HUES48 (cell line): Measurements from ENCODE around the gene CD300LG.
"Not testable (repeated sequence)": the region's sequence is repeated elsewhere in the genome, so short reads cannot be mapped to it uniquely, and the experiment has no call there.

Source experiments
- H3K27ac ChIP-seq: one replicate; pipeline ENCODE4 v1.7.0; 2013; ENCODE audit warnings: low read depth, low read length, inconsistent platforms
- H3K27me3 ChIP-seq: 2 replicates; pipeline ENCODE4 v1.6.1; 2013; ENCODE audit warnings: mild to moderate bottlenecking, low read length; ENCODE audit not compliant: control insufficient read depth, insufficient read depth
- H3K36me3 ChIP-seq: 2 replicates; pipeline ENCODE4 v1.6.1; 2013; ENCODE audit warnings: low read length; ENCODE audit not compliant: control insufficient read depth, insufficient read depth
- H3K4me1 ChIP-seq: 2 replicates; pipeline ENCODE4 v1.6.1; 2013; ENCODE audit warnings: mild to moderate bottlenecking, low read length; ENCODE audit not compliant: control insufficient read depth, insufficient read depth
- H3K4me3 ChIP-seq: 2 replicates; pipeline ENCODE4 v1.5.1; 2013; ENCODE audit warnings: mild to moderate bottlenecking, low read depth, low read length
- H3K9ac ChIP-seq: 2 replicates; pipeline ENCODE4 v1.6.1; 2013; ENCODE audit warnings: mild to moderate bottlenecking, low read depth, low read length, moderate library complexity
- H3K9me3 ChIP-seq: 2 replicates; pipeline ENCODE4 v1.6.1; 2013; ENCODE audit warnings: low read length; ENCODE audit not compliant: control insufficient read depth, insufficient read depth

Gene CD300LG

GRCh38 chr17:43869031-43869430 is 22.1 kb downstream of the CD300LG start:
- not testable (repeated sequence) for H3K4me3 ChIP-seq, H3K36me3 ChIP-seq, H3K27ac ChIP-seq, H3K9me3 ChIP-seq, H3K4me1 ChIP-seq, H3K9ac ChIP-seq, H3K27me3 ChIP-seq

DNA sequence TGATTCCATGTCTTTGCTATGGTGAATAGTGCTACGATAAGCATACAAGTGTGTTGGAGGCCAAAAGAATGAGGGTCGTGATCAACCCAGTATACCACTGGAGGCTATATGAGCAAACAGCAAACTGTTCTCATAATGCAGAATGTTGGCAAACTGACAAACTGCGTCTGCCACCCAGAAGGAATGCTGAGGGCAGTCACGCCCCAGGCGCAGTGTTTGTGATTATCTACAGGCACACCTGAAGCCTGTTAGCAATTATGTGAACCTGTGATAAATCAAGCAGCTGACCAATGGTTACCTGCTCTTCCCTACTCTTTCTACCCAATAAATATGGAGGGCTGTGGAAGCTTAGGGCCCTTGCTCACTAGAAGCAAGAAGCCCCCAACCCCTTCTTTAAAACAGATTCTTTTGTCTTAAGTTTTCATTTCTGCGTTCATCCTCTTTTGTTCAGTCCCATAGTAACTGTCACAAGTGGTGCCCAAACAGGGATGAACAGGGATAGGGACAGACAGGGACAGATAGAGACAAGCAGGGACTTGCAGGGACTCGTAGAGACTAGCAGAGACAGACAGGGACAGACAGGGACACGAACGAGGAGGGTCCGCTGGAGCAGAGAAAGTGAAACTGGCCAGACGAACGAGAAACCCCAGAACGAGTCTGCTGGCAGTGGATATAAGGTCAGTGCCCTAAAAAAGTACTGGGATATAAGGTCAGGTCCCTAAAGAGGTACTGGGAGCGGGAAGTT is 25.1 kb downstream of the CD300LG start:
- H3K27ac ChIP-seq = no peak overlapping the region
- no peaks in the 10 kb centered on the region for H3K36me3 ChIP-seq
- H3K4me1 ChIP-seq = no peaks in the 10 kb centered on the region
- no peak overlapping the region for H3K9ac ChIP-seq
- H3K27me3 ChIP-seq = no peaks in the 10 kb centered on the region; the same call in 1 of the 2 replicates
- no peak overlapping the region for H3K4me3 ChIP-seq
- no peaks in the 10 kb centered on the region for H3K9me3 ChIP-seq

GRCh38 chr17:43873091-43873490 is 26.1 kb downstream of the CD300LG start:
- Histone ChIP-seq H3K9me3 (no peaks in the 10 kb centered on the region), H3K4me3 (no peak overlapping the region), H3K9ac (no peak overlapping the region), H3K27ac (no peak overlapping the region), H3K27me3 (no peaks in the 10 kb centered on the region), H3K4me1 (no peaks in the 10 kb centered on the region), H3K36me3 (peaks cover 3% of the 10 kb centered on the region; the same call in 1 of the 2 replicates)

DNA sequence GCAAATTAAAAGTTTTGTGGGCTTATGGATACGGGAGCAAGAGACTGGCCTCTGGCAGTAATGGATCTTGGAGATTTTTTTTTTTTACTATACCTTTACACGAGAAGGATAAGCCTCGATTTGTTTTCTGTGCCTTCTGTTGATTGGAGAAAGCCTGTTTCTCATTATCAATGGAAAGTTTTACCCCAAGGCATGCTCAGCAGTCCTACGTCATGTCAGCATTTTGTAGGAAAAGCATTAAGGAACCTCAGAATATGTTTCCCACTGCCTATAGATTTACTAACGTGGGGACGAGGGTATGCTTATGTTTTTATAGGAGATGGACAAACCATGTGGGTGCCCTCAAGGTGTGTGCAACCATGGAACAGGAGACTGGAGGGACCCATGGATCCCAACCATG is 26.8 kb downstream of the CD300LG start:
- Histone ChIP-seq H3K27ac (no peak overlapping the region), H3K9me3 (no peaks in the 10 kb centered on the region), H3K4me3 (no peak overlapping the region), H3K27me3 (no peaks in the 10 kb centered on the region), H3K36me3 (peaks cover 3% of the 10 kb centered on the region; the same call in 1 of the 2 replicates), H3K9ac (no peak overlapping the region), H3K4me1 (peaks cover 2% of the 10 kb centered on the region; the same call in 1 of the 2 replicates)

DNA sequence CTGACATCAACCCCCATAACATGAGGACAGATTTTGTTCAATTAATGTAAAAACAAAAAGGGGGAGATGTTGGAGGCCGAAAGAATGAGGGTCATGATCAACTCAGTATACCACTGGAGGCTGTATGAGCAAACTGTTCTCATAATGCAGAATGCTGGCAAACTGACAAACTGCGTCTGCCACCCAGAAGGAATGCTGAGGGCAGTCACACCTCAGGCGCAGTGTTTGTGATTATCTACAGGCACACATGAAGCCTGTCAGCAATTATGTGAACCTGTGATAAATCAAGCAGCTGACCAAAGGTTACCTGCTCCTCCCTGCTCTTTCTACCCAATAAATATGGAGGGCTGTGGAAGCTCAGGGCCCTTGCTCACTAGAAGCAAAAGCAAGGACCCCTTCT is 27.3 kb downstream of the CD300LG start:
- Histone ChIP-seq H3K27ac (no peak overlapping the region), H3K36me3 (peaks cover 3% of the 10 kb centered on the region; the same call in 1 of the 2 replicates), H3K27me3 (no peaks in the 10 kb centered on the region), H3K4me3 (no peak overlapping the region), H3K4me1 (peaks cover 2% of the 10 kb centered on the region; the same call in 1 of the 2 replicates), H3K9me3 (no peaks in the 10 kb centered on the region), H3K9ac (no peak overlapping the region)

GRCh38 chr17:43875476-43876147 is 28.6 kb downstream of the CD300LG start:
- Histone ChIP-seq H3K4me3 (no peak overlapping the region), H3K27me3 (no peaks in the 10 kb centered on the region), H3K9me3 (no peaks in the 10 kb centered on the region), H3K27ac (no peak overlapping the region), H3K4me1 (peaks cover 2% of the 10 kb centered on the region; the same call in 1 of the 2 replicates), H3K36me3 (peaks cover 3% of the 10 kb centered on the region; the same call in 1 of the 2 replicates), H3K9ac (no peak overlapping the region)

GRCh38 chr17:43877031-43877430 is 30.1 kb downstream of the CD300LG start:
- no peak overlapping the region for H3K9ac ChIP-seq
- H3K4me3 ChIP-seq = no peak overlapping the region
- peaks cover 2% of the 10 kb centered on the region; the same call in 1 of the 2 replicates for H3K4me1 ChIP-seq
- peaks cover 3% of the 10 kb centered on the region; the same call in 1 of the 2 replicates for H3K36me3 ChIP-seq
- no peaks in the 10 kb centered on the region for H3K9me3 ChIP-seq
- H3K27me3 ChIP-seq = no peaks in the 10 kb centered on the region
- H3K27ac ChIP-seq = no peak overlapping the region

GRCh38 chr17:43877451-43878155 is 30.6 kb downstream of the CD300LG start:
- no peak overlapping the region for H3K9ac ChIP-seq
- no peaks in the 10 kb centered on the region for H3K27me3 ChIP-seq
- no peaks in the 10 kb centered on the region for H3K9me3 ChIP-seq
- H3K27ac ChIP-seq = no peak overlapping the region
- H3K36me3 ChIP-seq = peaks cover 3% of the 10 kb centered on the region; the same call in 1 of the 2 replicates
- peaks cover 2% of the 10 kb centered on the region; the same call in 1 of the 2 replicates for H3K4me1 ChIP-seq
- no peak overlapping the region for H3K4me3 ChIP-seq

GRCh38 chr17:43878260-43879175 is 31.5 kb downstream of the CD300LG start:
- Histone ChIP-seq H3K9ac (no peak overlapping the region), H3K36me3 (peaks cover 3% of the 10 kb centered on the region; the same call in 1 of the 2 replicates), H3K9me3 (no peaks in the 10 kb centered on the region), H3K4me1 (peaks cover 2% of the 10 kb centered on the region; the same call in 1 of the 2 replicates), H3K27ac (peak overlapping the region; percentile 3), H3K27me3 (no peaks in the 10 kb centered on the region), H3K4me3 (no peak overlapping the region)

- H3K27me3 ChIP-seq = no peaks in the 10 kb centered on the region
These were observed 32.9 kb downstream of the CD300LG start for GRCh38 chr17:43879723-43880419.

More at GRCh38 chr17:43879723-43880419, 32.9 kb downstream of the CD300LG start:
- Histone ChIP-seq H3K36me3 (peaks cover 3% of the 10 kb centered on the region; the same call in 1 of the 2 replicates), H3K9ac (no peak overlapping the region), H3K4me1 (peaks cover 2% of the 10 kb centered on the region; the same call in 1 of the 2 replicates), H3K9me3 (no peaks in the 10 kb centered on the region), H3K4me3 (no peak overlapping the region), H3K27ac (no peak overlapping the region)
